Left kidney (tissue), 1 donor: ENCODE measurements around the gene DNAH3. TPM values are rescaled to one million over a fixed set of nuclear protein-coding genes. Genes with fewer than 3 reads are reported as not detected.

Source experiments
- polyA plus RNA-seq: library from polyadenylated mRNA; unstranded; fragments of 120-200 nt; gene quantifications from one replicate; pipeline ENCODE4 v1.2.1, GENCODE V29; 2013; ENCODE audit not compliant: insufficient read length

The DNAH3 gene
- polyA plus RNA-seq, 1 donor, result 0.40 TPM

Other genes with a start within 250 kb of the DNAH3 start
- gene LDAF1, start 7.8 kb upstream of the DNAH3 start, polyA plus RNA-seq, result 25.6 TPM
- gene ZP2, start 60.7 kb upstream of the DNAH3 start, polyA plus RNA-seq, result 0.08 TPM
- 6.0 TPM for gene ANKS4B, start 82.9 kb upstream of the DNAH3 start, polyA plus RNA-seq
- 10.4 TPM for gene CRYM, start 127.4 kb upstream of the DNAH3 start, polyA plus RNA-seq